Cerebellar nuclear complex (tissue), 1 donor: ENCODE data around the gene ACOX2.
A peak's percentile ranks its signal among the peaks of the same experiment; 100 is the strongest.

Experiments used
- DNase-seq, 2 experiments: peaks; one replicate each; lab custom pipeline; 2025; lab: John Stamatoyannopoulos, UW

ACOX2 gene

DNA sequence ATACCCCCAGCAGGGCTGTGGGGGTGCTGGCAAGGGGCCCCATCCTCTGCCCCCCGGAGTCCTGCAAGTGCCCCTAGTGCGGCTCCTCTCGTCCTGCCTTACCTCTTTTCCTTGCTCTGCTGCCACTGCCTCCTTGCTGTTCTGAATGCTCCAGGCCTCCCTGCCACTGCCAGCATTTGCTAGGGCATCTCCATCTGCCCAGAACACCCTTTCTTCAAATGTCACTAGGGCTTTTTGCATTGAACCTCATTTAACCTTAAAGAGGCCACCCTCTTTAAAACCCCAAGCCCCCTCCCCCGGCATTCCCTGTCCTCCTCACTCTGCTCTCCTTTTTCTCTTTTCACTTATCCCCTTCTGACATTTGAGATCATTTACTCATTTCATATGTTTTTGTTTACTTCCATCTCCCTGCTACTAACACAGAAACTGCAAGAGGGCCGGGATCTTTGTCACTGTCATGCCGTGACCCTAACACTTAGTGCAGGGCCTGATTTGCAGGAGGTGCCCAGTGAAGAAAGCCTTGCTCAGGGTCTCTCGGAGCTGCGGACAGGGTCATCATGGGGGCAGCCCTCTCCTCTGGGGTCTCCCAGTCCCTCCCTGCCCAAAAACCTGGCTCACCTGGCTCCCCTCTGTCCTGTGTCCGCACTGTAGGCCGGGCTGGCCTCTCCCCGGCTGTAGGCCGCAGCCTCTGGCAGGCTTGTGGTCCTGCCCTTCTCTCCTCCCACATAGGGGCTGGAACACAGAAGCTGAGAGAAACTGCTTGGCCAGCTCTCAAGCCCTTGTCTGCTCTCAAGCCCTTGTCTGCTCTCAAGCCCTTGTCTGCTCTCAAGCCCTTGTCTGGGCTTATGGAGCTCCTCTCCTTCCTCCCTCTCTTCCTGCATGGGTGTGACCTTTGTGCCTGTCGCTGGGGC lies at the start of gene ACOX2:
ACOX2 (minus strand) TSS at position 690 of the 911 bp plus-strand sequence. CDS start 2,084 bp downstream, outside the sequence.
- no peak for DNase-seq

- DNase-seq = no peak
Measured at GRCh38 chr3:58585994-58586393, 49.0 kb upstream of the ACOX2 start.

DNA sequence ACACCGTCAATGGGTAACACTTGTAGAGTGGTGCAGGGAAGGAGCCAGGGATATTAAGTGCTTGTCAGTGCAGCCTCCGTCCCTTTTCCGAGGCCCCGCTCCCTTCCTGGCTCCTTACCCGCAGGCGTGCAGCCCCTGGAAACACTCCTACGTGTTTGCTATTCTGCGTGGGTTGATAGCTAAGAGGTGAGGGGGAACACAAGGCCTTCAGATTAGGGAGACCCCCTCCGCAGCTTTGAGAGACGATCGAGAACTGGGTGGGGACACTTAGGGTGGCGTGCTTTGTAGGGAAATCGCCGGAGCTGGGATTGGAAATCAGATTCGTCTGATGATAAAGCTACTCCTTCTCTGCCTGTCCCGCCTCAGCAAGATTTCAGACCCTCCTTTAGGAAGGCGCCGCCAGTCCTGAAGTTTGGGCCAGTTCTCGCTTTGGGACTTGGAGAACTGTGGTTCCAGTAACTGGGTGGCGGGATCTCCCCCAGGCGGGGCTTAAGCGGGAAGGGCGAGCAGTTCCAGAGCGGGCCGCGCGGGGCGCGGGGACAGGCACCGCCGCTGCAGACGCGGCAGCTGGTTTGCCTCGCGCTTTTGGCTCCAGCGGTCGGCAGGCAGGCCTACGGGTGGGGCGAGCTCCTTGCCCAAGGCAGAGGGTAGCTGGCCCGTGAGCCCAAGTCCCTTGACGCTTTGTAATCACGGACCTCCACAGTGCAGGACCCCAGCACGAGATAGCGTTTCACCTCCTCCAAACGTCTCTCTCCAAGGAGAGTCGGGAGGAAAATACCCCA lies 48.2 kb upstream of the ACOX2 start:
- DNase-seq = no peak

DNA sequence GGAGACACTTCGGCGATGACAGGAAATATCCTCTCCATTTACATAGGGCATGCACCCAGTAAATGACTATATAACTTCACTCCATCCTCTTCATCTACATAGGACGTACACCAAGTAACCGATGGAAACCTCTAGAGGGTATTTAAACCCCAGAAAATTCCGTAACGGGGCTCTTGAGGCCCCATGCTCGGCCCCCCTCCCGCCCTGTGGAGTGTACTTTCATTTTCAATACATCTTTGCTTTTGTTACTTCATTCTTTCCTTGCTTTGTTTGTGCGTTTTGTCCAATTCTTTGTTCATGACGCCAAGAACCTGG lies 47.7 kb upstream of the ACOX2 start:
- DNase-seq = no peak

- DNase-seq = no peak
Measured at GRCh38 chr3:58581328-58582091, 44.5 kb upstream of the ACOX2 start.

DNA sequence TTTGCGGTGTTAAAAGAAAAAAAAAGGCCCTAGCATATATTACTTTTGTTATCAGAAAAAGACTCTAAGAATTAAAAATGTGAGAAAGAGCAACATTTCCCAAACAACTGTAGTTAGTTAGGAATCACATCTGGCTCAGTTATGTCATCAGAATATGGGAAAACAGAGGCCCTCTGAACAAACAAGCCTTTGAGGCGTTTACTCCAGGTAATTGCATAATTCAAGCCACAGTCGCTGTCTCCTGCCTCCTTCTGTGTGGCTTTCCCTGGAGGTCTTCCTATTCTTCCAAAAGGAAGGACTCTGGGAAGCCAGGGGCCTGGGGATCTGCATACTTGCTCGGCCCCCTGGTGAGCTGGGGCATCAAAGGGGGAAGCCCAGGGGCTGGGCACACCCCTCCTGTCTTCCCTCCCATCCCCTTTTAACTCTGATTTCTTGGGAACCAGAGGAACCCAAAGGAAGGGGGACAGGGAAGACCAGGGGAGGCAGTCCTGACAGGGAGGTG lies 43.9 kb upstream of the ACOX2 start:
- no peak for DNase-seq

DNA sequence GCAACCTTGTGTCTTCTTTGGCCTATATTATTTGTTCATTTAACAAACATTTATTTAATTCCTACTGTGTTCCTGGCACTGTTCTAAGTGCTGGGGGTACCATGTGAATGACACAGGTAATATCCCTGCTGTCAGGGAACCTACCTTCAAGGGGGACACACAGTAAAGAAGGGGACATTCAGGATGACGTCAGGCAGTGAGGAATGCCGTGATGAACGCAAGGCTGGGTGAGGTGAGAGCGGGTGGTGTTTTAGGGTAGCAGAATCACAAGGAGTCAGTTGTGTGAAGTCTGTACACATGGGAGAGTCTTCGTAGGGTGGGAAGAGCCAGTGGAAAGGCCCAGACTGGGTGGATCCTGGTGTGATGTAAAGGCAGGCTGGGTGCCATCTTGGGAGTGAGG lies 41.9 kb upstream of the ACOX2 start:
- no peak for DNase-seq

DNA sequence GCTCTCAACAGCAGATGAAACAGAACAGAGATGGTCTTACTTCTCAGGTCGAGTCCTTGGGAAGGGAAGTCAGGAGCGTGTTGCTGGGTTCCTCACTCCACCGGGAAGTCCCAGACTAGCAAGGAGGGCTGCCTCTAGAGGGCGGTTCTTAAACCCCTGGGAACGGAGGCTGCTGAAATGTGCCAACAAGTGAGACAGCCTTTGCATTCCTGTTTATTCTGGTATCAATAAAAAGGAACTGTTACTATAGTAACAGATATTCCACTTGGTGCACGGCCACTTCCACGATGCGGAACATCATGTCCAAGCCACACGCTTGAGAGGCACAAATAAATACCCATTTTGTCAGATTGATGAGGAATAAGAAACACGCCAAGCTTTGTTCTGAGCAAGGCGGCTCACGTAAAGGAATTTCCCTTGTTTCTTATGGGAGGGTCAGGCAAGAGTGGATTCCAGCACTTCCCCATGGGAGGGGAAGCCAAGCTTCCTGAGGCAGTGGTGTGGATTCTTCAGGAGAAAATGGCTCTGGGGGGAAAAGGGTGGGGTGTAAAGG lies 40.4 kb upstream of the ACOX2 start, which contains the start of gene FAM107A:
FAM107A (minus strand) TSS at position 123 of the 553 bp plus-strand sequence. CDS start 7,531 bp downstream, outside the sequence.
- no peak for DNase-seq

- no peak for DNase-seq
Measured at GRCh38 chr3:58576716-58577115, 39.7 kb upstream of the ACOX2 start.

DNA sequence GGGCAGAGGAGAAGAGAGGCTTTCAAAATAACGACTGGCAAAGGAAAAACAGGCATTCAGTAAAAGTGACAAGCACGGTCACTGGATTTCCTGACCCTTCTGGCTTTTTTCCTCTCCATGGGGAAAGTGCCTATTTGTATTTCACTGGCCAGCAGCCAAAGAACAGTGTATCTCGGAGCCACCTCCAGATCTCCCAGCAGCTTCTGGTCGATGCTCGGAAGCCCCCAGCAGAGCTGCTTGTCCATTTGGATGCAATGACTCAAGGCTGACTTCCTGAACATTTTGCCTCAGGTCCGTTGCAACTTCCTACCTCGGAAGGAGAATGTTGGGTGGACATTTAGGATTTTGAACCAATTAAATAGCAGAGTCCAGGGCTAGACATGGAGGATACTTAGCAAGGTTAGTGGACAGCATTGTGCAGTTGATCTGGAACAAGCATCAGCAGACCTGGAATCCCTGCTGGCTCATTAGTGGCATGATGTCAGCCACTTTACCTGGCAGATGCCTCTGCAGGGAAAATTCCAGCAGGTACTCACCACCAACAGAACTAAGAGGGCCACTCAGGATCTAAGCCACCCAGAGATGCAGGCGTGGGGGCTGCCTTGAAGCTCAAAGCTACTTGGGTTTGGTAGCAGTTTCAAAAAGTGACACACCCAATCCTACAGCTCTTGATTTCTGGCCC lies 39.1 kb upstream of the ACOX2 start:
- DNase-seq = peak; percentile 42 to 63

- DNase-seq = no peak
Measured at GRCh38 chr3:58574682-58575081, 37.7 kb upstream of the ACOX2 start.

DNA sequence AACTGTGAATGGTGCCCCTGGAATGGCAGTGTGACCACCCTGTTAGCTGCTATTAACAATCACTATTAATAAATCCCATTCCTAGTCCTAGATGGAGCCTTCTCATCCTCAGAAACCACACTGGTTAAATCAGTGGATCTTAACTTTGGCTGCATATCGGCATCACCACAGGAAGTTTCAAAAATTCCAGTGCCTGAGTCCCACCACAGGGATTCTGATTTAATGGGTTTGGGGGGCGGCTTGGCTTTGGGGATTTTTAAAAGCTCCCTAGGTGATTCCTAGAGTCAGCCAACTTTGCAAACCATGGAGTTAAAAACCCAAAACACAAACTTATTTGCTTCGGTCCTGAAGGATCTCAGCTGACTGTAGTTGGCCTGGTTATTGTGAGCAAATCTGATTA lies 37.1 kb upstream of the ACOX2 start:
- DNase-seq = no peak

- DNase-seq = no peak
Measured at GRCh38 chr3:58573640-58574039, 36.6 kb upstream of the ACOX2 start.

GRCh38 chr3:58572634-58573230 lies 35.7 kb upstream of the ACOX2 start:
- DNase-seq = no peak

GRCh38 chr3:58572013-58572633 lies 35.1 kb upstream of the ACOX2 start:
- no peak for DNase-seq

- no peak for DNase-seq
Measured at GRCh38 chr3:58570851-58571250, 33.9 kb upstream of the ACOX2 start.

DNA sequence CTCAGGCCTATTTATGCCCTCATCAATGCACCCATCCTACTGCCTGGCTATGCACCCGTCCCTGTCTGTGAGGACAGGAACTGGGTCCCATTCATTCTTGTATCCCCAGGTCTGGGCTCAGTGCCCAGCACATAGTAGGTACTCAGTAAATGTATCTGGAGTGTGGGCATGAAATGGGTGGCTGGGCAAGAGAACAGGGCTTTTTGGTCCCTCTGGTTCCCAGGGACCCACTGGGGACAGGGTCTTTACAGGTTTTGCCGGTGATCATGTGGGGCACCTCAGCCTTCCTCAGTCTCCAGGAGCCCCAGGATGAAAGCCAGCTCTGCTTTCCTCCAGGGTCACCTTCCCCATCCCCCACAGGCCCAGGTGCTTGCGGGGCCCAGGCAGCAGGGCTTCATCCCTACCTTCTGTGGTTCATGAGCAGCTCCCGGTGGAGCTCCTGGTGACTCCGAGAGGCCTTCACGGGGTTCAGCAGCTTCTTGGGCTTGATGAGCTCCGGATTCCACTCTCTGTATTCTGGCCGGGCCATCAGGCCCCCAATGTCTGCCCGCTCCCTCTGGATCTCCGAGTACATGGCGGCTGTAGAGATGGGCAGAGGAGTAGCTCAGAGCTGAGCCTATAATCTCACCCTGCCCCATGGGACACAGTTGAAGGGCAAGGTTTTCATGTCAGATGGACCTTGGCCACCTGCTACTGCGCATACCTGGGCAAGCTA lies 32.5 kb upstream of the ACOX2 start:
- DNase-seq = no peak

GRCh38 chr3:58568572-58569286 lies 31.7 kb upstream of the ACOX2 start:
- DNase-seq = peak in 1 of 2 experiments; percentile 39

GRCh38 chr3:58567251-58567515 lies 30.2 kb upstream of the ACOX2 start:
- DNase-seq = no peak
